PC-9 (cell line): ENCODE measurements around the gene SULT1B1. TPM values are rescaled to one million over a fixed set of nuclear protein-coding genes. Genes with fewer than 3 reads are reported as not detected.
A peak's percentile ranks its signal among the peaks of the same experiment; 100 is the strongest.

Experiments used
- BruUV-seq: library from RNA; stranded (reverse); fragments of 400-500 nt; replicated peaks from 2 replicates; lab custom pipeline; 2021; lab: Mats Ljungman, UMichigan
- CTCF ChIA-PET: fragments of 300-600 bp; sonication (Branson Sonifier 250); formaldehyde crosslinking; loops from one replicate; lab custom pipeline; 2022; ENCODE audit warnings: antibody characterized with exemption; lab: Charles Lee
- POLR2A ChIA-PET: fragments of 300-600 bp; sonication (Branson Sonifier 250); formaldehyde crosslinking; loops from one replicate; lab custom pipeline; 2022; ENCODE audit warnings: antibody characterized with exemption; ENCODE audit not compliant: unreplicated experiment; lab: Charles Lee
- DNase-seq, 2 experiments: peaks; one replicate each; pipeline versions ENCODE4 v3.0.0 to v3.0.0-alpha.2; 2015 to 2022; ENCODE audit warnings: mixed read lengths in 1 of 2
- H2AFZ ChIP-seq: fragments of 200-600 bp; sonication (generic); 2 replicates; pipeline ENCODE4 v1.8.1; 2017; ENCODE audit warnings: antibody characterized with exemption
- H3F3A ChIP-seq: fragments of 200-600 bp; sonication (generic); 2 replicates; pipeline ENCODE4 v1.8.1; 2017; ENCODE audit warnings: antibody characterized with exemption, mild to moderate bottlenecking, low read depth; ENCODE audit not compliant: insufficient read depth
- H3K27ac ChIP-seq: fragments of 200-600 bp; sonication (generic); 2 replicates; pipeline ENCODE4 v1.6.1; 2016; ENCODE audit warnings: mixed run types
- H3K27me3 ChIP-seq: fragments of 200-600 bp; sonication (generic); 2 replicates; pipeline ENCODE4 v1.6.1; 2016; ENCODE audit warnings: low read depth, mixed run types; ENCODE audit not compliant: insufficient read depth
- H3K36me3 ChIP-seq: fragments of 200-600 bp; sonication (generic); 2 replicates; pipeline ENCODE4 v1.6.1; 2016; ENCODE audit warnings: low read depth, mixed run types
- H3K4me1 ChIP-seq: fragments of 200-600 bp; sonication (generic); replicated peaks from 2 replicates; pipeline ENCODE4 v1.6.1; 2016; ENCODE audit warnings: mixed run types; ENCODE audit not compliant: insufficient read depth
- H3K4me2 ChIP-seq: fragments of 200-600 bp; sonication (generic); 2 replicates; pipeline ENCODE4 v1.6.1; 2017; ENCODE audit warnings: mixed run types
- H3K4me3 ChIP-seq: fragments of 200-600 bp; sonication (generic); 2 replicates; pipeline ENCODE4 v1.6.1; 2016; ENCODE audit warnings: mixed run types
- H3K79me2 ChIP-seq: fragments of 200-600 bp; sonication (generic); 2 replicates; pipeline ENCODE4 v1.6.1; 2017; ENCODE audit warnings: low read depth, mixed run types
- H3K9me2 ChIP-seq: fragments of 200-600 bp; sonication (generic); 2 replicates; pipeline ENCODE4 v1.8.1; 2017; ENCODE audit warnings: mild to moderate bottlenecking; ENCODE audit not compliant: insufficient read depth
- H3K9me3 ChIP-seq: fragments of 200-600 bp; sonication (generic); 2 replicates; pipeline ENCODE4 v1.8.1; 2016; ENCODE audit warnings: low read depth; ENCODE audit not compliant: insufficient read depth
- H4K20me1 ChIP-seq: fragments of 200-600 bp; sonication (generic); 2 replicates; pipeline ENCODE4 v1.8.1; 2017; ENCODE audit not compliant: insufficient read depth
- EZH2 ChIP-seq: fragments of 200-600 bp; sonication (generic); IDR thresholded peaks from 2 replicates; pipeline ENCODE4 v1.8.0; 2017; ENCODE audit warnings: antibody characterized with exemption, low read depth
- intact Hi-C: fragments of 100-400 bp; cut with micrococcal nuclease; formaldehyde crosslinking; loops from one replicate; pipeline ENCODE4 v1.10.0; 2022; ENCODE audit not compliant: unreplicated experiment
- total RNA-seq: library from RNA; stranded (reverse); gene quantifications from 2 replicates; pipeline ENCODE4 v1.2.3, GENCODE V29; 2021
- TF ChIP-seq, protein P1 (sequence below): fragments of 200-600 bp; sonication (generic); conservative IDR thresholded peaks from 2 replicates; pipeline ENCODE4 v1.6.1; 2017; ENCODE audit warnings: mixed run types, antibody characterized with exemption, mild to moderate bottlenecking, moderate library complexity

Gene SULT1B1
- total RNA-seq, 1 experiment from 2014 or later = 0.24 TPM

DNA sequence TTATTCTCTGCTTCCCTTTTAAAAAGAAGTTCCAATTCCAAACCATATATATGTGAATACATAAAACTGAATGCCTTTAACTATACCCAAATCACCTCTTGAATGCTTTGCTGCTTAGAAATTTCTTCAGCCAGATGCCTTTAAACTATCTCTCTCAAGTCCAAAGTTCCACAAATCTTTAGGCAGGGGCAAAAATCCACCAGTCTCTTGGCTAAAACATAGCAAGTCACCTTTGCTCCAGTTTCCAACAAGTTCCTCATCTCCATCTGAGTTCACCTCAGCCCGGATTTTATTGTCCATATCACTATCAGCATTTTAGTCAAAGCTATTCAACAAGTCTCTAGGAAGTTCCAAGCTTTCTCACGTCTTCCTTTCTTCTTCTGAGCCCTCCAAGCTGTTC, 49.8 kb downstream of the SULT1B1 start:
- CTCF ChIA-PET = no interaction called here
- no peak overlapping the region for H3K4me3 ChIP-seq
- H3K27me3 ChIP-seq = no peaks in the 10 kb centered on the region
- intact Hi-C loops = no loop called here
- H3K9me3 ChIP-seq = no peaks in the 10 kb centered on the region
- no peaks in the 10 kb centered on the region for H3F3A ChIP-seq
- H4K20me1 ChIP-seq = no peaks in the 10 kb centered on the region
- no peaks in the 10 kb centered on the region for H3K9me2 ChIP-seq
- H3K27ac ChIP-seq = no peak overlapping the region
- no peaks in the 10 kb centered on the region for H3K79me2 ChIP-seq
- BruUV-seq = no TSS peak
- TF ChIP-seq EZH2 = no peak
- TF ChIP-seq, protein P1, sequence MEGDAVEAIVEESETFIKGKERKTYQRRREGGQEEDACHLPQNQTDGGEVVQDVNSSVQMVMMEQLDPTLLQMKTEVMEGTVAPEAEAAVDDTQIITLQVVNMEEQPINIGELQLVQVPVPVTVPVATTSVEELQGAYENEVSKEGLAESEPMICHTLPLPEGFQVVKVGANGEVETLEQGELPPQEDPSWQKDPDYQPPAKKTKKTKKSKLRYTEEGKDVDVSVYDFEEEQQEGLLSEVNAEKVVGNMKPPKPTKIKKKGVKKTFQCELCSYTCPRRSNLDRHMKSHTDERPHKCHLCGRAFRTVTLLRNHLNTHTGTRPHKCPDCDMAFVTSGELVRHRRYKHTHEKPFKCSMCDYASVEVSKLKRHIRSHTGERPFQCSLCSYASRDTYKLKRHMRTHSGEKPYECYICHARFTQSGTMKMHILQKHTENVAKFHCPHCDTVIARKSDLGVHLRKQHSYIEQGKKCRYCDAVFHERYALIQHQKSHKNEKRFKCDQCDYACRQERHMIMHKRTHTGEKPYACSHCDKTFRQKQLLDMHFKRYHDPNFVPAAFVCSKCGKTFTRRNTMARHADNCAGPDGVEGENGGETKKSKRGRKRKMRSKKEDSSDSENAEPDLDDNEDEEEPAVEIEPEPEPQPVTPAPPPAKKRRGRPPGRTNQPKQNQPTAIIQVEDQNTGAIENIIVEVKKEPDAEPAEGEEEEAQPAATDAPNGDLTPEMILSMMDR = no peak
- H3K4me1 ChIP-seq = no peaks in the 10 kb centered on the region
- no peak overlapping the region for H3K4me2 ChIP-seq
- no peaks in the 10 kb centered on the region for H3K36me3 ChIP-seq
- no peak overlapping the region for H2AFZ ChIP-seq
- POLR2A ChIA-PET = no interaction called here
- no peak for DNase-seq

DNA sequence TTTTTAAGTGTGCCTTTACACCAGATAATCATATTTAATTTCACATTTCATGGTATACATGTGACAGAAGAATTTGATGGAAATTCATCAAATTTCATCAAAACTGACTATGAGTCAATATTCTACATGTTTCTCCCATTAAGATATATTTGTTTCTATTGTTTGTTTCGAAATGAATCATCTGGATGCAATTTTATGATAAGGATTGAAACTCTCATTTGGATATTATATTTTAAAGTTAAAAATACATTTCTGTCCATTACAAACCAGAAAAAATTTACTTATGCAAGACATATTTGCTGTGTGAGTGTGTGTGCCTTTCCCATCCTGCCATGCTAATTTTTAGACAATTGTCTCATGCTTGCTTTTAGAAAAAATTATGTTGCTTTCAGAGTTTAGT, 52.2 kb downstream of the SULT1B1 start:
- Histone ChIP-seq H3K9me2 (no peaks in the 10 kb centered on the region), H3K27me3 (no peaks in the 10 kb centered on the region), H4K20me1 (no peaks in the 10 kb centered on the region), H3K27ac (no peak overlapping the region), H3K79me2 (no peaks in the 10 kb centered on the region), H3K4me2 (no peak overlapping the region), H3F3A (no peaks in the 10 kb centered on the region), H3K4me1 (no peaks in the 10 kb centered on the region), H2AFZ (no peak overlapping the region), H3K36me3 (no peaks in the 10 kb centered on the region), H3K9me3 (no peaks in the 10 kb centered on the region), H3K4me3 (no peak overlapping the region)
- intact Hi-C loops = loop anchor here (5.0 kb wide), 1 partner anchor 39 kb away; no protein-coding TSS in a partner anchor
- BruUV-seq = no TSS peak
- no peak for DNase-seq
- ChIA-PET CTCF (no interaction called here), POLR2A (no interaction called here)
- no peak for TF ChIP-seq EZH2
- TF ChIP-seq, protein P1 = no peak

DNA sequence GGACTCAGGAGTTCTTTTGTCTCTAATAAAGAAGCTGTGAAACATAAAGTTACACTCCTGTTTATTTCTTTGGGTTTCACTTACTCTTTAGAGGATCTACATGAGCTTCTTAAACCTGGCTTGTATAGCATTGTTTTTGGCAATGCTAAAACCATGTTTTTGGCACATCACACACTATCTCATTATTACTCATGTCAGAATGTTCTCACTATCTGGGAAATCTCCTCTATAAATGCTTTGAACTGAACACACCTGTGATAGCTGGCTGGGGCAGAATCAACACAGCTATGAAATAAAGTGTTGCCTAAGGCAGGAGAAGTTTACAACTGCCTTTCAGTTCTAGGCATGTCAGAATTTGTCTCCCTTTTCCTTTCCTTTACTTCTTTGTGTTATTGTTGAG, 52.6 kb downstream of the SULT1B1 start:
- intact Hi-C loops = loop anchor here (5.0 kb wide), 1 partner anchor 39 kb away; no protein-coding TSS in a partner anchor
- H3K4me1 ChIP-seq = no peaks in the 10 kb centered on the region
- H3K27me3 ChIP-seq = no peaks in the 10 kb centered on the region
- H3K27ac ChIP-seq = no peak overlapping the region
- ChIA-PET CTCF (no interaction called here), POLR2A (no interaction called here)
- DNase-seq = peak; percentile 1 to 37
- no peak overlapping the region for H3K4me2 ChIP-seq
- TF ChIP-seq, protein P1 = no peak
- TF ChIP-seq EZH2 = no peak
- no peaks in the 10 kb centered on the region for H3K36me3 ChIP-seq
- H3F3A ChIP-seq = no peaks in the 10 kb centered on the region
- BruUV-seq = no TSS peak
- H3K9me2 ChIP-seq = no peaks in the 10 kb centered on the region
- no peak overlapping the region for H2AFZ ChIP-seq
- H3K79me2 ChIP-seq = no peaks in the 10 kb centered on the region
- no peaks in the 10 kb centered on the region for H3K9me3 ChIP-seq
- no peaks in the 10 kb centered on the region for H4K20me1 ChIP-seq
- H3K4me3 ChIP-seq = no peak overlapping the region
